Amygdala (tissue), 56 donors: ENCODE data around the gene TRAF7.
"Not testable (repeated sequence)": the region's sequence is repeated elsewhere in the genome, so short reads cannot be mapped to it uniquely, and the experiment has no call there.

Experiments
- DNase-seq, 56 donors: peaks; one replicate each; lab custom pipeline; 2025; lab: John Stamatoyannopoulos, UW

The TRAF7 gene

GRCh38 chr16:2121853-2122252, 33.7 kb upstream of the TRAF7 start:
- DNase-seq, result peak in 28 of 56 donors; percentile 13 to 79 (median 38)

GRCh38 chr16:2122429-2122828, 33.2 kb upstream of the TRAF7 start:
- DNase-seq, result no peak

- DNase-seq, result not testable (repeated sequence)
These were observed 32.5 kb upstream of the TRAF7 start for GRCh38 chr16:2122934-2123683.

- not testable (repeated sequence) for DNase-seq
These were observed 31.7 kb upstream of the TRAF7 start for GRCh38 chr16:2123706-2124376.

- peak in 3 of 56 donors; percentile 35 to 58 (median 38) for DNase-seq
These were observed 31.2 kb upstream of the TRAF7 start for GRCh38 chr16:2124377-2124693.

- peak in 26 of 56 donors; percentile 21 to 78 (median 46) for DNase-seq
These were observed 30.7 kb upstream of the TRAF7 start for GRCh38 chr16:2124694-2125444.

- not testable (repeated sequence) for DNase-seq
These were observed 30.0 kb upstream of the TRAF7 start for GRCh38 chr16:2125609-2126008.

- peak in 45 of 56 donors; percentile 23 to 89 (median 72) for DNase-seq
These were observed 29.3 kb upstream of the TRAF7 start for GRCh38 chr16:2126161-2126743.

- peak in 19 of 56 donors; percentile 12 to 75 (median 33) for DNase-seq
These were observed 28.5 kb upstream of the TRAF7 start for GRCh38 chr16:2126928-2127556.

GRCh38 chr16:2127630-2128280, 27.8 kb upstream of the TRAF7 start:
- not testable (repeated sequence) for DNase-seq

- DNase-seq, result not testable (repeated sequence)
These were observed 26.3 kb upstream of the TRAF7 start for GRCh38 chr16:2129251-2129650.

GRCh38 chr16:2129890-2130447, 25.6 kb upstream of the TRAF7 start:
- not testable (repeated sequence) for DNase-seq

- DNase-seq, result peak in 1 of 56 donors; percentile 29
These were observed 21.8 kb upstream of the TRAF7 start for GRCh38 chr16:2133797-2134196.

GRCh38 chr16:2135071-2135470, 20.5 kb upstream of the TRAF7 start:
- DNase-seq, result peak in 2 of 56 donors; percentile 24 to 44

GRCh38 chr16:2135770-2136490, 19.7 kb upstream of the TRAF7 start, which contains the start of gene PKD1:
PKD1 (minus strand) TSS chr16:2135898; CDS start chr16:2135689, 209 bp downstream.
- DNase-seq, result peak in 55 of 56 donors; percentile 22 to 96 (median 84)

- DNase-seq, result peak in 27 of 56 donors; percentile 15 to 83 (median 46)
These were observed 12.4 kb upstream of the TRAF7 start for GRCh38 chr16:2142942-2143877.

- no peak for DNase-seq
These were observed 11.6 kb upstream of the TRAF7 start for GRCh38 chr16:2143878-2144485.
